ENCODE data around the gene RBP5.
A peak's percentile ranks its signal among the peaks of the same experiment; 100 is the strongest.

The RBP5 gene

DNA sequence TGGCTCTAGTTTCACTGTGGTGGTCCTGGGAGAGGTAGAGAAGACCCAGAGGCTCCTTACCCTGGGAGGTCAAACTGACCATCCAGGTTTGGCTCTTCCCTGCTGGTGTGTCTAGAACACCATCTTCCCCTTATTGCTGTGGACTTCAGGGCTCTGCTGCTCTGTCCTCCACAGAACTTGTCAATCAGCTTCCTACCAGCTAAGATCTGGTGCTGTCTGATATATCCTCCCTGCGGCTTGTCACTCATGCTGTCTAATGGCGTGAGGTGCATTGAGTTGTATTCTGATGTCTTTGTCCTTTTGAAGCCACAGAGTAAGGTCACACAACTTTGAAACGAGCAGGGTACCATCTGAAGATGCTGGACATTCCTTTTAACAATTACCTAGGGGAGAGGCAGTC is 12.5 kb downstream of the RBP5 start:
- Histone ChIP-seq H3K14ac (ENCODE audit: low read length in 2 of 2) (no peak overlapping the region), H2BK120ac (ENCODE audit: low read depth, low read length) (no peak overlapping the region), H3K9me3 (ENCODE audit: control insufficient read depth, low read length) (no peaks in the 10 kb centered on the region), H3K23ac (ENCODE audit: low read length in 2 of 2) (no peak overlapping the region), H3K4me1 (ENCODE audit: control insufficient read depth, insufficient read depth, low read depth, low read length) (no peaks in the 10 kb centered on the region), H4K8ac (ENCODE audit: low read length) (no peak overlapping the region), H3K4ac (ENCODE audit: low read depth in 1 of 2, low read length in 2 of 2) (no peak overlapping the region), H3K27ac (ENCODE audit: low read length, poor library complexity, severe bottlenecking) (no peak overlapping the region), H2BK12ac (ENCODE audit: low read length in 2 of 2) (no peak overlapping the region), H2AFZ (ENCODE audit: low read depth, low read length) (no peak overlapping the region), H3K18ac (ENCODE audit: low read depth in 1 of 2, low read length in 2 of 2) (no peak overlapping the region), H3K79me1 (replicated peaks; ENCODE audit: low read length, poor library complexity, severe bottlenecking) (no peaks in the 10 kb centered on the region), H3K27me3 (ENCODE audit: control insufficient read depth in 1 of 2, insufficient read depth in 1 of 2, low read length in 2 of 2) (no peaks in the 10 kb centered on the region), H2AK5ac (ENCODE audit: low read length, severe bottlenecking) (no peak overlapping the region), H2BK5ac (ENCODE audit: low read depth, low read length, poor library complexity, severe bottlenecking) (no peak overlapping the region), H3K36me3 (ENCODE audit: control insufficient read depth in 1 of 2, insufficient read depth in 2 of 2, low read depth in 1 of 2, low read length in 2 of 2) (peaks cover 44 to 57% of the 10 kb centered on the region in 2 experiments), H3K4me3 (ENCODE audit: insufficient read depth in 1 of 2, low read depth in 1 of 2, low read length in 2 of 2) (no peak overlapping the region), H3K4me2 (ENCODE audit: low read length, poor library complexity, severe bottlenecking) (no peak overlapping the region), H3K9ac (ENCODE audit: low read length) (peak overlapping the region; percentile 7), H4K91ac (ENCODE audit: low read length) (no peak overlapping the region), H2BK15ac (ENCODE audit: low read depth, poor library complexity, severe bottlenecking) (no peak overlapping the region)
- 82% methylated on average over 3 of the region's 3 CpGs for WGBS
- DNase-seq = no peak

- Histone ChIP-seq H3K4me3 (ENCODE audit: insufficient read depth in 1 of 2, low read depth in 1 of 2, low read length in 2 of 2) (no peak overlapping the region), H2AFZ (ENCODE audit: low read depth, low read length) (no peak overlapping the region), H3K9ac (ENCODE audit: low read length) (no peak overlapping the region), H3K4ac (ENCODE audit: low read depth in 1 of 2, low read length in 2 of 2) (no peak overlapping the region), H3K23ac (ENCODE audit: low read length in 2 of 2) (no peak overlapping the region), H2BK12ac (ENCODE audit: low read length in 2 of 2) (no peak overlapping the region), H3K4me2 (ENCODE audit: low read length, poor library complexity, severe bottlenecking) (no peak overlapping the region), H3K9me3 (ENCODE audit: control insufficient read depth, low read length) (no peaks in the 10 kb centered on the region), H3K79me1 (replicated peaks; ENCODE audit: low read length, poor library complexity, severe bottlenecking) (peaks cover 3% of the 10 kb centered on the region), H3K36me3 (ENCODE audit: control insufficient read depth in 1 of 2, insufficient read depth in 2 of 2, low read depth in 1 of 2, low read length in 2 of 2) (peaks cover 36 to 50% of the 10 kb centered on the region in 2 experiments), H2BK15ac (ENCODE audit: low read depth, poor library complexity, severe bottlenecking) (no peak overlapping the region), H4K8ac (ENCODE audit: low read length) (no peak overlapping the region), H3K4me1 (ENCODE audit: control insufficient read depth, insufficient read depth, low read depth, low read length) (no peaks in the 10 kb centered on the region), H2BK5ac (ENCODE audit: low read depth, low read length, poor library complexity, severe bottlenecking) (no peak overlapping the region), H3K27ac (ENCODE audit: low read length, poor library complexity, severe bottlenecking) (no peak overlapping the region), H3K27me3 (ENCODE audit: control insufficient read depth in 1 of 2, insufficient read depth in 1 of 2, low read length in 2 of 2) (no peaks in the 10 kb centered on the region), H4K91ac (ENCODE audit: low read length) (no peak overlapping the region), H3K18ac (ENCODE audit: low read depth in 1 of 2, low read length in 2 of 2) (no peak overlapping the region), H2BK120ac (ENCODE audit: low read depth, low read length) (no peak overlapping the region), H2AK5ac (ENCODE audit: low read length, severe bottlenecking) (no peak overlapping the region), H3K14ac (ENCODE audit: low read length in 2 of 2) (no peak overlapping the region)
- no peak for DNase-seq
- WGBS = 90% methylated on average over 6 of the region's 6 CpGs
Observed at GRCh38 chr12:7114851-7115250, 13.8 kb downstream of the RBP5 start.

DNA sequence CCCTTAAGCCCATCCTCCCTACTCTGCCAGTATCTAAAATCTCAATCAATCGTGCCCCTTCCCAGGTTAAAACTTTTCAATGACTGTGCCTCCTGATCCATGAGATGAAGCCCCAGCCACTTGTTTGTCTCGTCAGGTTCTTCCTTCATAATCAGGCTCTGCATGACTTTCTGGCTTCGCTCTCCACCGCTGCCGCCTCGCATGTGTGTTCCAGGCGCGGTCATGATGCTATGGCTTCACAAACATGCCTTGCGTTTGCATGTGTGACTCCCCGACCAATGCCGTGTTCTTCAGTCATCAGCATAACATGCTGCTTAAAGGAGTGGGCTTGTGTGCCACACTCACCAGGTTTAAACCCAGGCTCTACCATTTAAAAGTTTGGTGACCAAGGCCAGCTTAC is 14.7 kb downstream of the RBP5 start:
- WGBS = 90% methylated on average over 11 of the region's 11 CpGs
- H3K79me1 ChIP-seq (replicated peaks; ENCODE audit: low read length, poor library complexity, severe bottlenecking) = peaks cover 7% of the 10 kb centered on the region
- H3K4me1 ChIP-seq (ENCODE audit: control insufficient read depth, insufficient read depth, low read depth, low read length) = peaks cover 5% of the 10 kb centered on the region

DNA sequence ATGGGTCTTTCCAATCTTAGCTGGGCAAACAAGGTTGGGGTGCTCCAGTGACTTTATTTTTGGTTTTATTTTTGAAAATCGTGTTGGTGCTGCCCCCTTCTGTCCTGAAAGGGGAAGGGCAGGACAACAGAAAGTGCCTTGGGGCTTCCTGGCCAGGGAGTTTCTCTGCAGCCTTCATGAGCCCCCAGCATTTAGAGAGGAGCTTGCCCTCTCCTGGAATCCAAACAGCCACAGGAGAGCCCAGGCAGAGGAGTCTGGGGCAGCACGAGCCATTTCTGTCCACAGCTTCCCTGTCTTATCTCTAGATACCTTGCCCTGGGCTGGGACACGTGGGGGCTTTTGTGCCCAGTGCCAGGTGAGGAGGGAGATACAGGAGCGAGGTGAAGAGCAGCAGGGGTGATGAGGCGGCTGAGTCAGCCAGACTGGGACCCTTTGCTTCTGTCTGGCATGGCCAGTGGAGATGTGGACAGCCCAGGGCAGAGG is 15.3 kb downstream of the RBP5 start:
- Histone ChIP-seq H2BK12ac (ENCODE audit: low read length in 2 of 2) (peak overlapping the region in 1 of 2 experiments; percentile 79), H2BK15ac (ENCODE audit: low read depth, poor library complexity, severe bottlenecking) (no peak overlapping the region), H4K8ac (ENCODE audit: low read length) (peak overlapping the region; percentile 35), H3K36me3 (ENCODE audit: control insufficient read depth in 1 of 2, insufficient read depth in 2 of 2, low read depth in 1 of 2, low read length in 2 of 2) (peaks cover 36 to 45% of the 10 kb centered on the region in 2 experiments), H3K4me2 (ENCODE audit: low read length, poor library complexity, severe bottlenecking) (no peak overlapping the region), H2BK120ac (ENCODE audit: low read depth, low read length) (no peak overlapping the region), H3K4me1 (ENCODE audit: control insufficient read depth, insufficient read depth, low read depth, low read length) (peaks cover 5% of the 10 kb centered on the region), H3K9me3 (ENCODE audit: control insufficient read depth, low read length) (no peaks in the 10 kb centered on the region), H2AFZ (ENCODE audit: low read depth, low read length) (no peak overlapping the region), H3K4ac (ENCODE audit: low read depth in 1 of 2, low read length in 2 of 2) (no peak overlapping the region), H3K27me3 (ENCODE audit: control insufficient read depth in 1 of 2, insufficient read depth in 1 of 2, low read length in 2 of 2) (no peaks in the 10 kb centered on the region), H3K23ac (ENCODE audit: low read length in 2 of 2) (no peak overlapping the region), H3K79me1 (replicated peaks; ENCODE audit: low read length, poor library complexity, severe bottlenecking) (peaks cover 7% of the 10 kb centered on the region), H3K18ac (ENCODE audit: low read depth in 1 of 2, low read length in 2 of 2) (no peak overlapping the region), H4K91ac (ENCODE audit: low read length) (peak overlapping the region; percentile 18), H2BK5ac (ENCODE audit: low read depth, low read length, poor library complexity, severe bottlenecking) (no peak overlapping the region), H2AK5ac (ENCODE audit: low read length, severe bottlenecking) (no peak overlapping the region), H3K9ac (ENCODE audit: low read length) (peak overlapping the region; percentile 75), H3K4me3 (ENCODE audit: insufficient read depth in 1 of 2, low read depth in 1 of 2, low read length in 2 of 2) (no peak overlapping the region), H3K27ac (ENCODE audit: low read length, poor library complexity, severe bottlenecking) (no peak overlapping the region), H3K14ac (ENCODE audit: low read length in 2 of 2) (no peak overlapping the region)
- peak; percentile 48 for DNase-seq
- WGBS = 44% methylated on average over 4 of the region's 5 CpGs

More for the DNA sequence above, 14.7 kb downstream of the RBP5 start:
- H2AK5ac ChIP-seq (ENCODE audit: low read length, severe bottlenecking) = no peak overlapping the region
- H3K4me2 ChIP-seq (ENCODE audit: low read length, poor library complexity, severe bottlenecking) = no peak overlapping the region
- H3K4me3 ChIP-seq (ENCODE audit: insufficient read depth in 1 of 2, low read depth in 1 of 2, low read length in 2 of 2) = no peak overlapping the region
- no peak overlapping the region for H3K27ac ChIP-seq (ENCODE audit: low read length, poor library complexity, severe bottlenecking)
- H2BK12ac ChIP-seq (ENCODE audit: low read length in 2 of 2) = no peak overlapping the region
- no peak overlapping the region for H2BK5ac ChIP-seq (ENCODE audit: low read depth, low read length, poor library complexity, severe bottlenecking)
- DNase-seq = no peak
- H4K91ac ChIP-seq (ENCODE audit: low read length) = no peak overlapping the region
- peaks cover 36 to 50% of the 10 kb centered on the region in 2 experiments for H3K36me3 ChIP-seq (ENCODE audit: control insufficient read depth in 1 of 2, insufficient read depth in 2 of 2, low read depth in 1 of 2, low read length in 2 of 2)
- H3K9ac ChIP-seq (ENCODE audit: low read length) = no peak overlapping the region
- H3K27me3 ChIP-seq (ENCODE audit: control insufficient read depth in 1 of 2, insufficient read depth in 1 of 2, low read length in 2 of 2) = no peaks in the 10 kb centered on the region
- no peak overlapping the region for H3K23ac ChIP-seq (ENCODE audit: low read length in 2 of 2)
- H2AFZ ChIP-seq (ENCODE audit: low read depth, low read length) = no peak overlapping the region
- H3K4ac ChIP-seq (ENCODE audit: low read depth in 1 of 2, low read length in 2 of 2) = no peak overlapping the region
- H4K8ac ChIP-seq (ENCODE audit: low read length) = no peak overlapping the region
- H2BK15ac ChIP-seq (ENCODE audit: low read depth, poor library complexity, severe bottlenecking) = no peak overlapping the region
- H2BK120ac ChIP-seq (ENCODE audit: low read depth, low read length) = no peak overlapping the region
- H3K14ac ChIP-seq (ENCODE audit: low read length in 2 of 2) = no peak overlapping the region
- no peaks in the 10 kb centered on the region for H3K9me3 ChIP-seq (ENCODE audit: control insufficient read depth, low read length)
- H3K18ac ChIP-seq (ENCODE audit: low read depth in 1 of 2, low read length in 2 of 2) = no peak overlapping the region

Data from mesenchymal stem cell (in vitro differentiated cells and primary cell).